ENCODE measurements around the gene AP2M1.

Gene AP2M1

GRCh38 chr3:184229394-184230080 lies 54.9 kb downstream of the AP2M1 start, which contains the start of gene VWA5B2:
Gene VWA5B2, plus strand, starts transcription at chr3:184229585. Its CDS starts 944 bp downstream, at chr3:184230529.
- no peaks in the 10 kb centered on the region for H3K4me1 ChIP-seq (ENCODE audit: insufficient read depth, low read length, poor library complexity, severe bottlenecking)
- H3K9me2 ChIP-seq (replicated peaks; ENCODE audit: low read depth, low read length): no peaks in the 10 kb centered on the region
- H3K79me2 ChIP-seq (ENCODE audit: insufficient read depth, low read length): no peaks in the 10 kb centered on the region
- H3K27me3 ChIP-seq (ENCODE audit: insufficient read depth, low read length, poor library complexity, severe bottlenecking): no peaks in the 10 kb centered on the region
- no peaks in the 10 kb centered on the region for H3K9me3 ChIP-seq (ENCODE audit: insufficient read depth, low read depth, low read length)
- no peaks in the 10 kb centered on the region for H3F3A ChIP-seq (ENCODE audit: low read depth)
- H3K9ac ChIP-seq (ENCODE audit: low read depth, low read length, poor library complexity, severe bottlenecking): peak within 1 kb of the TSS; percentile 11
- H3K36me3 ChIP-seq (ENCODE audit: insufficient read depth, low read length): no peaks in the 10 kb centered on the region
- peak within 1 kb of the TSS; percentile 91 for H2AFZ ChIP-seq (ENCODE audit: low read length)
- peak within 1 kb of the TSS; percentile 81 for H3K4me2 ChIP-seq (ENCODE audit: low read depth, low read length, poor library complexity, severe bottlenecking)
- TF ChIP-seq EZH2phosphoT487 (IDR thresholded peaks at IDR 0.05; ENCODE audit: borderline replicate concordance): no peak
- 0 out of 2 replicates have a peak, but pooled peaks have one; percentile 29 for TF ChIP-seq CTCF (conservative IDR thresholded peaks at IDR 0.05; ENCODE audit: low read length)
- peak within 1 kb of the TSS; percentile 72 for H3K4me3 ChIP-seq (ENCODE audit: low read length, poor library complexity, severe bottlenecking)
- no peaks in the 10 kb centered on the region for H4K20me1 ChIP-seq (ENCODE audit: insufficient read depth, low read length, poor library complexity, severe bottlenecking)

- Histone ChIP-seq H3K4me2 (ENCODE audit: low read depth, low read length, poor library complexity, severe bottlenecking) (peak overlapping the region; percentile 81), H4K20me1 (ENCODE audit: insufficient read depth, low read length, poor library complexity, severe bottlenecking) (no peaks in the 10 kb centered on the region), H2AFZ (ENCODE audit: low read length) (peak overlapping the region; percentile 91; the same call in 1 of the 2 replicates), H3K79me2 (ENCODE audit: insufficient read depth, low read length) (no peaks in the 10 kb centered on the region), H3K9me3 (ENCODE audit: insufficient read depth, low read depth, low read length) (no peaks in the 10 kb centered on the region), H3F3A (ENCODE audit: low read depth) (no peaks in the 10 kb centered on the region), H3K27me3 (ENCODE audit: insufficient read depth, low read length, poor library complexity, severe bottlenecking) (no peaks in the 10 kb centered on the region), H3K9me2 (replicated peaks; ENCODE audit: low read depth, low read length) (no peaks in the 10 kb centered on the region), H3K4me1 (ENCODE audit: insufficient read depth, low read length, poor library complexity, severe bottlenecking) (no peaks in the 10 kb centered on the region), H3K36me3 (ENCODE audit: insufficient read depth, low read length) (no peaks in the 10 kb centered on the region), H3K4me3 (ENCODE audit: low read length, poor library complexity, severe bottlenecking) (peak overlapping the region; percentile 72), H3K9ac (ENCODE audit: low read depth, low read length, poor library complexity, severe bottlenecking) (peak overlapping the region; percentile 11)
- TF ChIP-seq CTCF (conservative IDR thresholded peaks at IDR 0.05; ENCODE audit: low read length): no peak
- TF ChIP-seq EZH2phosphoT487 (IDR thresholded peaks at IDR 0.05; ENCODE audit: borderline replicate concordance): no peak
Observed at GRCh38 chr3:184230081-184230602, 55.5 kb downstream of the AP2M1 start.

- Histone ChIP-seq H3K9ac (ENCODE audit: low read depth, low read length, poor library complexity, severe bottlenecking) (no peak overlapping the region), H3F3A (ENCODE audit: low read depth) (no peaks in the 10 kb centered on the region)
Observed at GRCh38 chr3:184230603-184231528, 56.2 kb downstream of the AP2M1 start.

More at GRCh38 chr3:184230603-184231528, 56.2 kb downstream of the AP2M1 start:
- H3K79me2 ChIP-seq (ENCODE audit: insufficient read depth, low read length): no peaks in the 10 kb centered on the region
- no peak overlapping the region for H3K4me3 ChIP-seq (ENCODE audit: low read length, poor library complexity, severe bottlenecking)
- H3K4me1 ChIP-seq (ENCODE audit: insufficient read depth, low read length, poor library complexity, severe bottlenecking): no peaks in the 10 kb centered on the region
- no peaks in the 10 kb centered on the region for H3K36me3 ChIP-seq (ENCODE audit: insufficient read depth, low read length)
- TF ChIP-seq EZH2phosphoT487 (IDR thresholded peaks at IDR 0.05; ENCODE audit: borderline replicate concordance) (no peak), CTCF (conservative IDR thresholded peaks at IDR 0.05; ENCODE audit: low read length) (no peak)
- no peaks in the 10 kb centered on the region for H3K9me2 ChIP-seq (replicated peaks; ENCODE audit: low read depth, low read length)
- no peak overlapping the region for H2AFZ ChIP-seq (ENCODE audit: low read length)
- no peaks in the 10 kb centered on the region for H4K20me1 ChIP-seq (ENCODE audit: insufficient read depth, low read length, poor library complexity, severe bottlenecking)
- H3K9me3 ChIP-seq (ENCODE audit: insufficient read depth, low read depth, low read length): no peaks in the 10 kb centered on the region
- no peak overlapping the region for H3K4me2 ChIP-seq (ENCODE audit: low read depth, low read length, poor library complexity, severe bottlenecking)
- H3K27me3 ChIP-seq (ENCODE audit: insufficient read depth, low read length, poor library complexity, severe bottlenecking): no peaks in the 10 kb centered on the region
